ENCODE data around the gene PDE4D.

PDE4D gene

DNA sequence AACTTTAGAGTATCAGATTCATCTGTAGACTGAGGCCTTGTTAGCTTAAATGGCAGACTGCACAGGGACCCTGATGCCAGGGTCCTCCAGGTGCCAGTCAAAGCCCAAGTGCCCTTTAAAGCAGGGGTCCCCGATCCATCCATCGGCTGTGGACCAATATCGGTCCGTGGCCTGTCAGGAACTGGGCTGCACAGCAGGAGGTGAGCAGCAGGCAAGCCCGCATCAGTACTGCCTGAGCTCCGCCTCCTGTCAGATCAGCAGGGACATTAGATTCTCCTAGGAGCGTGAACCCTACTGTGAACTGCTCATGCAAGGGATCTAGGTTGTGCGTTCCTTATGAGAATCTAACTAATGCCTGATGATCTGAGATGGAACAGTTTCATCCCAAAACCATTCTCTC lies 907.2 kb downstream of the PDE4D start:
- H3K4me3 ChIP-seq (replicated peaks; ENCODE audit: insufficient read depth, low read length), result no peak overlapping the region
- TF ChIP-seq, protein P1, sequence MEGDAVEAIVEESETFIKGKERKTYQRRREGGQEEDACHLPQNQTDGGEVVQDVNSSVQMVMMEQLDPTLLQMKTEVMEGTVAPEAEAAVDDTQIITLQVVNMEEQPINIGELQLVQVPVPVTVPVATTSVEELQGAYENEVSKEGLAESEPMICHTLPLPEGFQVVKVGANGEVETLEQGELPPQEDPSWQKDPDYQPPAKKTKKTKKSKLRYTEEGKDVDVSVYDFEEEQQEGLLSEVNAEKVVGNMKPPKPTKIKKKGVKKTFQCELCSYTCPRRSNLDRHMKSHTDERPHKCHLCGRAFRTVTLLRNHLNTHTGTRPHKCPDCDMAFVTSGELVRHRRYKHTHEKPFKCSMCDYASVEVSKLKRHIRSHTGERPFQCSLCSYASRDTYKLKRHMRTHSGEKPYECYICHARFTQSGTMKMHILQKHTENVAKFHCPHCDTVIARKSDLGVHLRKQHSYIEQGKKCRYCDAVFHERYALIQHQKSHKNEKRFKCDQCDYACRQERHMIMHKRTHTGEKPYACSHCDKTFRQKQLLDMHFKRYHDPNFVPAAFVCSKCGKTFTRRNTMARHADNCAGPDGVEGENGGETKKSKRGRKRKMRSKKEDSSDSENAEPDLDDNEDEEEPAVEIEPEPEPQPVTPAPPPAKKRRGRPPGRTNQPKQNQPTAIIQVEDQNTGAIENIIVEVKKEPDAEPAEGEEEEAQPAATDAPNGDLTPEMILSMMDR (IDR thresholded peaks at IDR 0.05; ENCODE audit: insufficient read depth, low read length), result no peak
- TF ChIP-seq GABPA (IDR thresholded peaks at IDR 0.05; ENCODE audit: low read depth) (no peak), POLR2AphosphoS5 (IDR thresholded peaks at IDR 0.05; ENCODE audit: low read depth) (no peak), SPI1 (IDR thresholded peaks at IDR 0.05; ENCODE audit: borderline replicate concordance, low read depth) (no peak)
- TF ChIP-seq, protein P2, sequence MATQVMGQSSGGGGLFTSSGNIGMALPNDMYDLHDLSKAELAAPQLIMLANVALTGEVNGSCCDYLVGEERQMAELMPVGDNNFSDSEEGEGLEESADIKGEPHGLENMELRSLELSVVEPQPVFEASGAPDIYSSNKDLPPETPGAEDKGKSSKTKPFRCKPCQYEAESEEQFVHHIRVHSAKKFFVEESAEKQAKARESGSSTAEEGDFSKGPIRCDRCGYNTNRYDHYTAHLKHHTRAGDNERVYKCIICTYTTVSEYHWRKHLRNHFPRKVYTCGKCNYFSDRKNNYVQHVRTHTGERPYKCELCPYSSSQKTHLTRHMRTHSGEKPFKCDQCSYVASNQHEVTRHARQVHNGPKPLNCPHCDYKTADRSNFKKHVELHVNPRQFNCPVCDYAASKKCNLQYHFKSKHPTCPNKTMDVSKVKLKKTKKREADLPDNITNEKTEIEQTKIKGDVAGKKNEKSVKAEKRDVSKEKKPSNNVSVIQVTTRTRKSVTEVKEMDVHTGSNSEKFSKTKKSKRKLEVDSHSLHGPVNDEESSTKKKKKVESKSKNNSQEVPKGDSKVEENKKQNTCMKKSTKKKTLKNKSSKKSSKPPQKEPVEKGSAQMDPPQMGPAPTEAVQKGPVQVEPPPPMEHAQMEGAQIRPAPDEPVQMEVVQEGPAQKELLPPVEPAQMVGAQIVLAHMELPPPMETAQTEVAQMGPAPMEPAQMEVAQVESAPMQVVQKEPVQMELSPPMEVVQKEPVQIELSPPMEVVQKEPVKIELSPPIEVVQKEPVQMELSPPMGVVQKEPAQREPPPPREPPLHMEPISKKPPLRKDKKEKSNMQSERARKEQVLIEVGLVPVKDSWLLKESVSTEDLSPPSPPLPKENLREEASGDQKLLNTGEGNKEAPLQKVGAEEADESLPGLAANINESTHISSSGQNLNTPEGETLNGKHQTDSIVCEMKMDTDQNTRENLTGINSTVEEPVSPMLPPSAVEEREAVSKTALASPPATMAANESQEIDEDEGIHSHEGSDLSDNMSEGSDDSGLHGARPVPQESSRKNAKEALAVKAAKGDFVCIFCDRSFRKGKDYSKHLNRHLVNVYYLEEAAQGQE (IDR thresholded peaks at IDR 0.05; ENCODE audit: insufficient replicate concordance, low read depth), result no peak
- DNase-seq (ENCODE audit: low read depth in 1 of 2, low spot score in 1 of 2), result no peak
- no peak overlapping the region for H3K27ac ChIP-seq (replicated peaks)
- H3K27me3 ChIP-seq (ENCODE audit: insufficient read depth, poor library complexity, severe bottlenecking), result no peaks in the 10 kb centered on the region

- no peak for DNase-seq (ENCODE audit: low read depth in 1 of 2, low spot score in 1 of 2)
- H3K27ac ChIP-seq (replicated peaks), result no peak overlapping the region
Measured at GRCh38 chr5:58985759-58986158, 907.8 kb downstream of the PDE4D start.

DNA sequence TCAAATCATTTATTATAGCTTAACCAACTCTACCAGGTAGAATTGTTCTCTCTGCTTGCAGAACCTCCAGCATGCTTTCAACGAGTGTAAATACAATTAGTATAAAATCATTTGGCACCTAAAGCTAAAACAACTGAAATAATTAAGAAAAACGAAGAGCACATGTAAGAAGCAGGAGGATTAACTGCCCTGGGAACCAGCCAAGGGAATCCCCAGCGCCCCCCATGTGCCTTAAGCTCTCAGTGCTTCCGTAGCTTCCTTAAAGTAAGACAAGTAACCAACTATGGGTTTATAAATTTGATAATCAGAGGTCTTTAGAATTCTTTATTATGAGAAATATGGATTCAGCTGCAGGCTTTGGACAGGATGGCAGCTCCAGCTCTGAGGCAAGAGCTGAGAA lies 908.2 kb downstream of the PDE4D start:
- no peak overlapping the region for H3K4me3 ChIP-seq (replicated peaks; ENCODE audit: insufficient read depth, low read length)
- H3K27me3 ChIP-seq (ENCODE audit: insufficient read depth, poor library complexity, severe bottlenecking), result no peaks in the 10 kb centered on the region
- no peak overlapping the region for H3K27ac ChIP-seq (replicated peaks)
- TF ChIP-seq SPI1 (IDR thresholded peaks at IDR 0.05; ENCODE audit: borderline replicate concordance, low read depth) (no peak), POLR2AphosphoS5 (IDR thresholded peaks at IDR 0.05; ENCODE audit: low read depth) (no peak), GABPA (IDR thresholded peaks at IDR 0.05; ENCODE audit: low read depth) (no peak)
- TF ChIP-seq, protein P1 (IDR thresholded peaks at IDR 0.05; ENCODE audit: insufficient read depth, low read length), result no peak
- TF ChIP-seq, protein P2 (IDR thresholded peaks at IDR 0.05; ENCODE audit: insufficient replicate concordance, low read depth), result no peak
- DNase-seq (ENCODE audit: low read depth in 1 of 2, low spot score in 1 of 2), result no peak

More at GRCh38 chr5:58985759-58986158, 907.8 kb downstream of the PDE4D start:
- Histone ChIP-seq H3K4me3 (replicated peaks; ENCODE audit: insufficient read depth, low read length) (no peak overlapping the region), H3K27me3 (ENCODE audit: insufficient read depth, poor library complexity, severe bottlenecking) (no peaks in the 10 kb centered on the region)
- TF ChIP-seq, protein P1 (IDR thresholded peaks at IDR 0.05; ENCODE audit: insufficient read depth, low read length), result no peak
- TF ChIP-seq SPI1 (IDR thresholded peaks at IDR 0.05; ENCODE audit: borderline replicate concordance, low read depth) (no peak), GABPA (IDR thresholded peaks at IDR 0.05; ENCODE audit: low read depth) (no peak), POLR2AphosphoS5 (IDR thresholded peaks at IDR 0.05; ENCODE audit: low read depth) (no peak)
- TF ChIP-seq, protein P2 (IDR thresholded peaks at IDR 0.05; ENCODE audit: insufficient replicate concordance, low read depth), result no peak
